GM18499 (cell line): ENCODE measurements around the gene KDSR.

ENCODE experiments used
- ATAC-seq: cut with Tn5 transposase; IDR thresholded peaks from one replicate; pipeline ENCODE4 v1.9.1; 2021; ENCODE audit warnings: moderate number of reproducible peaks; ENCODE audit not compliant: insufficient read depth, unreplicated experiment

KDSR gene

DNA sequence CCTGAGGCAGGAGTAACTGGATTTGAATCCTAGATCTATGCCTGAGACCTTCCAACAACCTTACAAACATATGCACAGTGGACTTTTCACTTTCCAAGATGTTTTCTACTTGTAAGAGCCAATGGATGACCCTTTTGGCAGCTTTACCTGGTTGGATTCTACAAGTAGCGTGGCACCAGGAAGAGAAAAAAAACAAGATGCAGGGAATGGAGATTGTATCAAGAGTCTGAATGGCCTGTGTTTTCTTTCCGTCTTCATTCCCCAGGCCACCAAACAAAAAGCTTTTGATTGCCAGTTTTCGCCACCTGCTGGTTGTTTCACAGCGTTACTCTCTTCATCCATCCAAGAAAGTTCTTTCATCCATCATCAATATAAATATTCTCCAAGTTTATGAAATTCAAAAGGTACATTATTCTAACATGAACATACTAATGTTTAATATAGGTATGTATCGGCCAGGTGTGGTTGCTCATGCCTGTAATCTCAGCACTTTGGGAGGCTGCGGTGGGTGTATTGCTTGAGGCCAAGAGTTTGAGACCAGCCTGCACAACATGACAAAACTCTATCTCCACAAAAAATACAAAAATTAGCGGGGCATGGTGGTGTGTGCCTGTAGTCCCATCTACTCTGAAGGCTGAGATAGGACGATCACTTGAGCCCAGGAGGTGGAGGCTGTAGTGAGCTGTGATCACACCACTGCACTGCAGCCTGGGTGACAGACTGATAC, 43.9 kb downstream of the KDSR start:
- ATAC-seq = no peak

DNA sequence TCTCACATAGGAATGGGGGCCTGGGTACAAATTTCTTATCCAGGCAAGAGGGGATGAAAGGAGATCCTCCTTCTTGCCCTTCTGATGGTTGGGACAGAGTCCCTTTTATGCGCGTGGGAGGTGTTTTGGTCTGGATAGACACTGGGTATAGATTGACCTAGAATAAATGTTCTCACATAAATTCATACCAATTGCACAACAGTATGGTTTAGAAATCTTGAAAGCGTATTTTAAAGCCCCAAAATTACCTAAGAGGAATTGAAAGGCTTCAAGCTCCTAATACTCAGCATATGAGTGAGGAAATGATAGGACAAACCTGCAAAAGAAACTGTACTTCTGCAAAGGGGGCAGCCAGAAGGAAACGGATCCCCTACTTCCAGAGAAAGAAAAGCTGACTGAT, 44.8 kb downstream of the KDSR start:
- no peak for ATAC-seq

DNA sequence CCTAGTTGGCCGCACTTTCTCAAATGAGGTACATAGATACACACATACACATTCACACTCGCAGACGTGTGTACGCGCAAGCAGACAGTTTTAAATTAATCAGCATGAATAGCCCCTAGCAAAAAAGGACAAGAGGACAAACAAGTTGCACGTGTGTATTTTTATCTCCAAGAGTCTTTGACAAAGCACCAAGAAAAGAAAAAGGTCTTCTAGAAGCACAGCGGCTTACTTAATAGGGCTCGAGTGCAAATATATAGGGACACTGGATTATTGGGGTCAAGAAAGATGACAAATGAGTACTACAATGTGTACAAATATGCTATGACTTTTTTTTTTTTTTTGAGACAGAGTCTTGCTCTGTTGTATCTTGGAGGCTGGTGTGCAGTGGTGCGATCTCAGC, 45.7 kb downstream of the KDSR start:
- no peak for ATAC-seq

DNA sequence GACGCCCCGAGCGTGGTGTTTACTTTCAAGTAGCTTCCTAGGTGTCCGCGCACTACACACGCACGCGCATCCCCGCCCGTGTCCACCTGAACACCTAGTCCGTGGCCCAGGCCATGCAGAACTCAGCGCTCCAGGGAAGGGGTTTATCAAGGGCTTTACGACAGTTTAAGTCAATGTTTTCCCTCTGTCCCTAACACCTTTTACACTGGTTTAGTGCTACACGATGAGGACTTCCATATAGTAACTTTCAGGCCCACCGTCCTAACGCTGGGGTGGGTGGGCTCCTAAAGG, 46.1 kb downstream of the KDSR start:
- ATAC-seq = no peak

DNA sequence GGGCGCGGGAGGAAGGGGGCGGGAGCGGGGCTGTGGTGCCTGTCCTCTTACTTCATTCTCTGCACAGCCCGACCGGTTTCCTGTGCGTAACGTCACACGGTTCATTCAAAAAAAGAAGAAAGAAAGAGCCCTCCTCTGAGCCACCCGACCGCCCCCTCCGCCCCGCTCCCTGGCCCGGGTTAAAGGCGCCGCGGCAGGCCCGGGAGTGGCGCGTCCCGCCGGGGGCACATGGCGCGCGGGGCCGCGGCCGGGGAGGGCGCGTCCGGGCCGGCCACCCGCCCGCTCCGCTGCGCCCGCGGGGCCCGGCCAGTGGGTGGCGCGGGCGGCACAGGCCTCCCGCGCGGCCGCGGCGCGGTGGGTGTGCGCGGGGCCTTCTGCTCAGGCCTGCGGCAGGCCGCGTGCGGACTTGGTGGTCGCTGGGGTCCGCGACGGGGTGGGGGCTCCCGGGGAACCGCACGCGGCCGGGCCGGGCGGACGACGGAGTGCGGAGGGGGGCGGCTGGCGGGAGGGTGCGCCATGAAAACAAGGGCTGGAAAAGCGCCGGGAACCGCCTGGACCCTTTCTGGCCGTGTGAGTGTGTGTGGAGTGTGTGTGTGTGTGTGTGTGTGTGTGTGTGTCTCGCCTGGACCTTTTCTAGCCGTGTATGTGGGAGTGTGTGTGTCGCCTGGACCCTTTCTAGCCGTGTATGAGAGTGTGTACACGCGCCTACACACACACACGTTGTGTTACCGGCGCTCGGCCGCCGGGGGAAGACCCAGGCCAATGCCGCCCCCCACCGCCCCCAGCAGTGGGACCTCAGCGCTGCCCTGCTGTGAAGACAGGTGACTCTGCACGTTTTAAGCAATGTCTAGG, 46.7 kb downstream of the KDSR start:
- ATAC-seq = peak; percentile 35

DNA sequence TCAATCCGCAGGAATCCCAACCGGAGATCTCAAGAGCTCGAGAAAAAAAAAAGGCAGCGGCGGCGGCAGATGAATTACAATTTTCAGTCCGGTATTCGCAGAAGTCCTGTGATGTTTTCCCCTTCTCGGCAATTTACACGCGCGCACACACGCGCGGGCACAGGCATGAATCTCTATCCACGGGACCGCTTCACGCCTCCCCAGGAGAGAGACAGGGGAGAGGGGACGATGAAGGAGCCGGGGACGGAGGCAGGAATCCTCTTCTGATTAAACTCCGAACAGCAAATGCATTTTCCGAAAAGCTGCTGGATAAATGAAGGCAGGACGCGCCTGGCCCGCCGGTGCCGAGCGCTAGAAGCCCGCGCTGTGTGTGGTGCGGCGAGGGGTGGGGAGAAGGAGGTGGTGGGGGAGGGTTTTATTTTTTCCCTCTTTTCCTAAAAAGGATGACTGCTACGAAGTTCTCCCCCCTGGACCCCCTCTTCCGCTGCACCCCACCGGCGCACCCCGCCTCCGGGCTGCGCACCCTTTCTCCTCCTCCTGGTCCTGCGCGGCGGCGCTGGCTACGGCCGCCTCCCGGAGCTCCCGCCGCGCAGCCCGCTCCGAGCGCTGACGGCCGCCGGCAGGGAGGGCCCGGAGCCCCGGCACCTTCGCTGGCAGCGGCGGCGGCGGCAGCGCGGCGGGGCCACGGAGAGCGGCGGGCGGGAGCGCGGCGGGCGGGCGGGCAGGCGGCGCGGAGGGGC, 47.5 kb downstream of the KDSR start, which contains the start of gene BCL2:
BCL2 (minus strand) TSS at position 387 of the 740 bp plus-strand sequence.
- no peak for ATAC-seq

DNA sequence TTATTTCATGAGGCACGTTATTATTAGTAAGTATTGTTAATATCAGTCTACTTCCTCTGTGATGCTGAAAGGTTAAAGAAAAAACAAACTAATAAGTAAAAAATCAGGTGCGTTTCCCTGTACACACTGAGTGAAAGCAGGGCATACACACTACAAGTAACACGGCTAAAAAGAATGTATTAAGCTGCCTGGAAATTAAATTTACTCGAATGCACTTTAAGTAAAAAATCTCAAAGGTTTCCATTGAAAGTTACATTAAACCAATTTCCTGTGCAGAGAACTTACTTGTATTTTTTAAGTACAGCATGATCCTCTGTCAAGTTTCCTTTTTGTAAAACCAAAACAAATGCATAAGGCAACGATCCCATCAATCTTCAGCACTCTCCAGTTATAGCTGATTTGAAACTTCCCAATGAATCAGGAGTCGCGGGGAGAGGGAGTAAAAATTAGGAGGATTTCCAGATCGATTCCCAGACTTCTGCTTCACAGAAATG, 48.1 kb downstream of the KDSR start:
- ATAC-seq = no peak

DNA sequence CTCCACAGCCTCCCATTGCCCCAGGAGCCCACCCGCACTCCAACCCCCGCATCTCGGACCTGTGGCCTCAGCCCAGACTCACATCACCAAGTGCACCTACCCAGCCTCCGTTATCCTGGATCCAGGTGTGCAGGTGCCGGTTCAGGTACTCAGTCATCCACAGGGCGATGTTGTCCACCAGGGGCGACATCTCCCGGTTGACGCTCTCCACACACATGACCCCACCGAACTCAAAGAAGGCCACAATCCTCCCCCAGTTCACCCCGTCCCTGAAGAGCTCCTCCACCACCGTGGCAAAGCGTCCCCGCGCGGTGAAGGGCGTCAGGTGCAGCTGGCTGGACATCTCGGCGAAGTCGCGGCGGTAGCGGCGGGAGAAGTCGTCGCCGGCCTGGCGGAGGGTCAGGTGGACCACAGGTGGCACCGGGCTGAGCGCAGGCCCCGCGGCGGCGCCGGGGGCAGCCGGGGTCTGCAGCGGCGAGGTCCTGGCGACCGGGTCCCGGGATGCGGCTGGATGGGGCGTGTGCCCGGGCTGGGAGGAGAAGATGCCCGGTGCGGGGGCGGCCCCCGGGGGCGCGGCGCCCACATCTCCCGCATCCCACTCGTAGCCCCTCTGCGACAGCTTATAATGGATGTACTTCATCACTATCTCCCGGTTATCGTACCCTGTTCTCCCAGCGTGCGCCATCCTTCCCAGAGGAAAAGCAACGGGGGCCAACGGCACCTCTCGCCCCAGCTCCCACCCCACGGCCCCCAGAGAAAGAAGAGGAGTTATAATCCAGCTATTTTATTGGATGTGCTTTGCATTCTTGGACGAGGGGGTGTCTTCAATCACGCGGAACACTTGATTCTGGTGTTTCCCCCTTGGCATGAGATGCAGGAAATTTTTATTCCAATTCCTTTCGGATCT, 48.8 kb downstream of the KDSR start:
- peak; percentile 33 for ATAC-seq

DNA sequence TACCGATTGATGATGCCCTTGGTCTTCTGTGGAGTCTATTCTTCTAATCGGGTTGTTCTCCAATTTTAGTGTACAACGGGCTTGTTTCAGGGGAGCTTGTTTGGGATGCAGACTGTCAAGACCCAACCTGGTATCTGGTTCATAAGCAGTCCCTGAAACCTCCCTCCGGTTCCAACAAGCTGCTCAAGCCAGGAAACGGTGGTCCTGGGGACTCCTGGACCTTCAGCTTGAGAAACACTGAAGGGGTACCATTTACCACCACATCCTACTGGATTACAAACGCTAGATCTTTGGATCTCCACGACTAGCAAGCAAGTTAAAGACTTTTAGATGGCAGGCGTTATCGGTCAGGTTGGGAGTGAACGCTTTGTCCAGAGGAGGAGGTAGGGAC, 49.5 kb downstream of the KDSR start:
- no peak for ATAC-seq

DNA sequence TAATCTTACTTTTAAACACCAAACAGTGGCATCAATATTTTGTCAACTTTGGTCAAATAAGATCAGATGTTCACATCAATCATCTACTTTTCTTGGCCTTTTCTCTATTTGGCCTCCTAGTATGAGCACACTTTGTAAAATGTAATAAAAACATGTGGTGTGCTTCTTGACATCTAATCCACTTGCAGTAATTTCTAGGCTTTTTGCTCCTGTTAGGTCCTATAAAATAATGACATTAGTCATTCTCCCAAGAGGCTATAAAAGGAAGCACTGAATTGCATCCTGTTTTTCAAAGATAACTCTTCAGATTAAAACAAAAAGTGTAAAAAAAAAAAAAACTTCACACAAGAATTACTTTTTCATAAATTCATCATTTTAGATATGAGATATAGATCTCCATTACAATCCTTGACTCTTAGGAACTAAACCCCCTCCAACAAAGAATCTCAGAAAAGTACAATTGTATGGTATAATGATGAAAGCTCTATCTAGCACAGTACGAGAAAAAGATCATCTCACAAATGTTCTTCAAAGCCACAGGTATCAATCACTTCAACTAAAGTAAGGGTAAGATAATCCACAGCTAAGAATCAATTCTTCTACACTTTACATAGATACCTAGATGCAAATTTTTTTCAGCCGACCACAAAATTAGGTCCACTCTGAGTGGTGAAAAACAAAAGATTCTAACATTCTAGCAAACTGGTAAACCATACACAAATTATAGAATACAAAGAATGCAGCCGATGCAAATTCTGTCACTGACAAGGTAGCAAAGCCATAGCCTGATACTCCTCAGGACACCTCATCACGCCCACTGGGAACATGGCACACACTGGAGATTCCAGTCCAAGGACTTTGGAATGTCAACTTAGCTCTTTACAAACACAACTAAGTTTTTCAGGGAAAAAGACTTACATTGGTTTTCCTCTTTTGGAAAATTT, 50.1 kb downstream of the KDSR start:
- no peak for ATAC-seq

DNA sequence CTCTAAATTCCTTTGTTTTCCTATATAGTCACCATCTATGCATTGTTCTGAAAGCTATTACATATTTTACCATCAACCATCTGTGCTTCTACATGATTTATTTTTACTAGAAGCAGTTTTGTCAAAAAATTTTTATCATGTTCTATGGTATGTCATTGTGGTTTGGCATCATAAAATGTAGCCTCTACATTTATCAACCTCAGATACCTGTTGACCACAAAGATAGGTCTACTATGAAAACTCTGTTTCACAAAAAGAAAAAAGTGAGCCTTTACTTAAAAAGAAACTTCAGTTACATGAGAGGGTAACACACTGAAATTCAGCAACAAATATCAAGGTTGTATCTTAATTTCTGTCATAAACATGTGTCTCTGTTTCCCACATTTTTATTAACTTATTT, 51.1 kb downstream of the KDSR start:
- ATAC-seq = no peak

DNA sequence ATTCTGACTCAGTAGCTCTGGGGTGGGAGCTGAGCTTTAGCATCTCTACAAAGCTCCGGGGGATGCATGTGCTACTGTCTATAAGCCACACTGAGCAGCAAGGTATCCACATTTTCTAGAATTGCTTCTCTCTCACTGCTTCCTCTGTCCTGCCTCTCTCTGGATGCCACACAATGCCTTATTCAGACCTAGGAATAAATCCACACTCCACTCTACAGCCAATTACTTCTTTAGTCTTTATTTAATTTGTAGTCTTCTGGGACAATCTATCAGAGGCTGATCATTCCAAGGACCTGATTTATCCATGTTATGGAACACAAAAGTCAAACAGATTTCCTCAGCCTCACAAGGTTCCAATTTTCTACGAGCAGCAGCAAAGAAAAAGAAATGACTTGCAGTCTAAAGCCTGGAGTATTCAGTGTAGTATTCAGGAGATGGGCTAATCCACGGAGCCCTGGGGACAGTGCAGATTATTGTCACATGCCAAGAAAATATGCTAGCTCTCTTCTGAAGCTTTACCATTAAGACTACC, 51.8 kb downstream of the KDSR start:
- ATAC-seq = no peak

DNA sequence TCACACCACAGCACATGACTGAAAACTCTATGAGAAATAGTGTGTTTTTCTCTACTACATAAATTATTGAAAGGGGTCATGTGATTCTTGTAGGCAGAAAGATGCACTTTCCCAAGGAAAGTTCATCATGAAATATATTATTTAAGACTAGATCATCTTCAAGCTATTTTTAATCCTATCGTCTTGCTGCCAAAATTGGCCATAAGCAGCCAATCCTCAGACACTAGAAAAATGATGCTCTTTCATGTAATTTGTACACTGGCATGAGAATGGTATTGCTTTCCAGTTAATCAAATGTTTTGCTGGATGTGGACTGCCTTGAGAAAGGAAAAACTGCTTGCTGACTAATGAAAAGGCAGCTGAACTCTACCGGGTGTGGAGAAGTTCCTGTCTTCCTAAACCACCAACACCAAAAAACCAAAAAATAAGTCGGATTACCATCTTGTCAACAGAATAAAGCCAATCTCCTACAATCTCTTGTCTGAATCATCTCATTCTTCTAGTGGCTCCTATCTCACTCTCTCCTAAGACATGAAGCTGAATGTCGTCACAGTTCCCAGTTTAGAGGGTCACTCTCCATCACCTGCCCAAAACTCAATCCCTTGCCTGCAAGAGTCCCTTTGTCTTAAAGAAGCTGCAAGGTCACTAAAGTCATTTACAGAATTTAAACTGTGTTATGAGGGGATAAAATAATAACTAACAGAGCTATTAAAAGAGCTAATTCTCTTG, 52.8 kb downstream of the KDSR start:
- no peak for ATAC-seq

DNA sequence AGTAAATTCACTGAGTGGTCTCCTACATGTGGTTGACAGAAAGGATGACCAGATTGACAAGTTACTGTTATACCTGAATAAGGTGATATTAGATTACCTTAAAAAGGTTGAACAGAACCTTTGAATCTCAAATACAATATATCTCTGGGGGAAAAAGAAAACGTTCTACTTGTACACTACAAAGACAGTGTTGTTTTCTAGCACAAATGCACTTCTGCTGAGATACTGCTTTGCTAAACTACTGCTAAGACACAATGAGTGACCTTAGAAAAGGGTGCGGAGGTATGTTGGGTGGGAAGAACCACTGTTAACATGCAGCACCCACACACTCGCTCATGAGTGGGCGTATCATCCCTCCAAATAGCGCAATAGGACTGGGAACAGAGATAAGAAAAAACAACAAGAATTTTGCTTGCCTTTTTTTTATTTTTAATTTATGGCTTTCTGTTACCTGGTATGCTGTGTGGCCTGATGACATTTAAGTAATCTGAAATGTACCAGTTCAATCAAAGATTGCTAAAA, 53.5 kb downstream of the KDSR start:
- no peak for ATAC-seq

DNA sequence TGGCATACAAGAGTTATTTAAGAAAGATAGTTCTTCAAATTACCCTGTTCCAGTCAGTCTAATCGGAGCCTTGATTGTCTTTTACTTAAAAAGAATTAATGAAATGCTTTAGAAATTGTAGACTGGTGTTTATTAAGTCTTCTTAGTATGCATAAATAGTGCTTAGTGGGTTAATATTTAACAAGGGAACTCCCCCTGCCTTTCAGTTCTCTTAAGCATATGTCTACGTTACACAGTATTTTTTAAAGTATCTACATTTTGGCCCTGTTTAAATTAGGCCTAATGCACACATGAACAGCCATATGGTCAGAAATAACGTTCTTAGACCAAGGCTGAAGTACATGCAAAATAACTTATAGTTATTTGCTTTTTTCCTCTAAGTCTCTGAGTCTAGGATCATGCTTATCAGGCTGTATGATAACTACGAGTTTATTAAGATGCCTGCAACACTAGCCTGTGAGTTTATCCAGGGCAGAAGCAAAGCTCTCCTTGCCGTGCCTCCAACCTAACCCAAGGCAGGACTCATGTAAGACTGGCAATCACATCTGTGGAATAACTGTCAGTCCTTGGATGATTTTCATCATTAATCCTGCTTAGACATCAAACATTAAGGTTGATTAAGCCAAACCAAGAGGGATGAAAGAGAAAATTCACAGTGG, 54.1 kb downstream of the KDSR start:
- peak; percentile 25 for ATAC-seq

DNA sequence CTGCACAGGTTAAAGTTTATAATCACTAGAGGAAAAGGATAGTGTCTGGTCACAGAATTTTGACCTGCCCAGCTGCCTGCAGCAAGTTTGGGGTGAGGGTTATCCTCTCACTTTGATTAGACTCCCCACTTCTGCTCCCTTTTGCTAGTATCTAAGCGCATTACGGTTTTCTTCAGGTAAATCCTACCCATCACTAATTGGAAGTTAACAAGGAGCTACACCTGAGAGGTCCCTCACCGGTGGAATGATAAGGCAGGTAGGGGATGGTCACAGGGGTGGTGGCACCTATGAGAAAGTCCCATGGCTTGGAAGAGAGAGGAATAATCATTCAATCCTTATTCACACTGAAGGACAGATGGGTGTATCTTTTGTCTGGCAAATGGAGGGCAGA, 55.0 kb downstream of the KDSR start:
- peak; percentile 1 for ATAC-seq
